Skeletal muscle tissue (tissue), 4 donors: ENCODE data around the gene HAUS3. TPM values are rescaled to one million over a fixed set of nuclear protein-coding genes. Genes with fewer than 3 reads are reported as not detected.

Experiments
- H3K27ac ChIP-seq: one replicate; pipeline ENCODE4 v1.7.0; 2013; ENCODE audit warnings: mild to moderate bottlenecking, low read depth, low read length, inconsistent platforms
- H3K27me3 ChIP-seq, 3 donors: one replicate each; pipeline ENCODE4 v1.7.0; 2013; ENCODE audit warnings: low read length in 3 of 3; ENCODE audit not compliant: control insufficient read depth in 3 of 3, insufficient read depth in 3 of 3
- H3K36me3 ChIP-seq, 3 donors: one replicate each; pipeline ENCODE4 v1.7.0; 2013; ENCODE audit warnings: low read length in 3 of 3; ENCODE audit not compliant: control insufficient read depth in 3 of 3, insufficient read depth in 3 of 3
- H3K4me1 ChIP-seq, 3 donors: one replicate each; pipeline ENCODE4 v1.7.0; 2013; ENCODE audit warnings: low read length in 3 of 3, mild to moderate bottlenecking in 3 of 3; ENCODE audit not compliant: control insufficient read depth in 3 of 3, insufficient read depth in 3 of 3
- H3K4me3 ChIP-seq, 3 donors: one replicate each; pipeline ENCODE4 v1.7.0; 2013; ENCODE audit warnings: low read length in 3 of 3
- H3K9ac ChIP-seq, 3 donors: one replicate each; pipeline ENCODE4 v1.7.0; 2013; ENCODE audit warnings: low read length in 3 of 3, mild to moderate bottlenecking in 3 of 3, moderate library complexity in 2 of 3, low read depth in 1 of 3
- H3K9me3 ChIP-seq, 3 donors: one replicate each; pipeline ENCODE4 v1.7.0; 2013; ENCODE audit warnings: low read length in 3 of 3; ENCODE audit not compliant: control insufficient read depth in 3 of 3
- total RNA-seq: library from RNA; depleted of rRNA; stranded (reverse); fragments of >200 nt; gene quantifications from one replicate; pipeline ENCODE4 v1.2.3, GENCODE V29; 2014
- donor health status: Osteomylitis.

Gene HAUS3
- total RNA-seq, 1 donor from 2014 or later, result 6.8 TPM

DNA sequence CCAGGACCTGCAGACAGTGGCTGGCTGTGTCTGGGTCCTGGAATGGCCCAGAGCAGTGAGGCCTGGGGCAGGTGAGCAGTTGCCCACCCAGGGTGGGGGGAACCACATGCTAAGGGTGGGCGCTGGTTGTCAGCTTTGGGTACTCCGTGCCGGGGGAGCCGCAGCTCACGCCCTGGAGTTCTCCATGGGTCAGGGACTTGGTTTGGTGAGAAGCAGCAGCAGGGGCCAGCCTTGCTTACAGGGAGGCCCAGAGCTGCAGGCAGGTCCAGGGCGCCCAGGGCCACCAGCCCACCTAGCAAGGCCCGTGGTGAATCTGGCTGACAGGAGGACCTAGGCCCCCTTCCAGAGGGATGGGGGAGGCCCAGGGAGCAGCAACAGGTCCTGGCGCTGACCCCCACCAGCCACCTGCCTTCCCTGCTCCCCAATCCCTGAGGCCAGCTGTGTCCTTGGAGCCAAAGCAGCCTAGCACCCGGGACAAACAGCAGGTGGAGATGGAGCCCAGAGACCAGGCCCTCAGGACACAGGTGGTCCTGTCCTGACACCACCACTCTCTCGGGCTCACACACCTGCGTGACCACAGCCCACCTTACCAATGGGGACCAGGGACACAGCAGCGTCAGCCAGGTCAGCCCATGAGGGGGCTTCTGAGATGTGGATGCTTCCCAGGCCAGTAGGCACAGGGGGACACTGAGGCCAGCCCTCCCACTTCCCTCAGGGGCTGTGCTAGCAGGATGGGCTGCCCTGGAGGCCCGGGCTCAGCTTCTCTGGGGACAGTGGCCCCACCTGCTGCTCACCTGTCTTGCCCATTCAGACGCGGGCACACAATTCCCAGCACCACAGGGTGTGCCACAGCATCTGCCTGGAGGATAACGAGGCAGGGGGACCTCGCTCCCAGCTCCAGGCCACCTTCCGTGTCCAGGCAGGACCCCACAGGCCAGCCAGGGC is 16.4 kb upstream of the HAUS3 start:
- Histone ChIP-seq H3K4me1 (peaks cover 70 to 78% (median 72%) of the 10 kb centered on the region in 3 donors), H3K9ac (peak overlapping the region in 2 of 3 donors; percentile 33 to 89), H3K4me3 (no peak overlapping the region)

DNA sequence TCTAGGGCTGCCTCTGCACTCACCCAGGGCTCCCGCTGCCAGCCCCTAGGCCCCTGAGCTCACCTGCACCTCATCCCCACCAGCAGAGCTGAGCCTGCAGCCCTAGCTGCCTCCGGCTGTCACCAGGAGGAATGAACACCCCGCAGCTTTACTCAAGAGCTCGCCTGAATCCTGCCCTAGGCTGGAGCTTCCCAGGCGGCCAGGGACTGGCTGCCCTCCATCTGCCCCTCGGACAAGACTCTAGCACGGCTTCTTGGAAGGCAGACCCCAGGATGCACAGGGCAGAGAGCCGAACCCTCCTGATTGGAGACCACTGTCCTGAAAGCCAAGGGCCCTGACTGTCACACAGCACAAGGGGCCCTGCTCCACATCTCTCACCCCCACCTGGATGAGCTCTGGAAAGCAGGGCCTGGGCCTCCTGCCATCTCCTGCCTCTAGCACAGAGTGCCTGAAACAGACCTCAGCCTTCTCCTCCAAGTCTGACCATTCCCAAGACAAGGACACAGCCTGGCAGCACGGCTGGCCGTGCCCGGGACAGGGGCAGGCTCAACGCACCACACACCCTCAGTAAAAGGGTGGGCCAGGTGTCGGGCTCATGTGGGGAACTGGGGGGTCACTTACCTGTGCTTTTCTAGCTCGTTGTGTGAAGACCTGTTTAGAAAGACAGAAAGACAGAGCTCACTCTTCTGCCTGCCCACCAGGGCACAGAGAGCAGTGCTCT is 15.6 kb upstream of the HAUS3 start:
- Histone ChIP-seq H3K36me3 (peaks cover 23 to 35% (median 31%) of the 10 kb centered on the region in 3 donors), H3K4me3 (no peak overlapping the region)

More for the DNA sequence above, 16.4 kb upstream of the HAUS3 start:
- Histone ChIP-seq H3K9me3 (no peaks in the 10 kb centered on the region), H3K27ac (peak overlapping the region; percentile 47), H3K36me3 (peaks cover 19 to 34% (median 25%) of the 10 kb centered on the region in 3 donors), H3K27me3 (no peaks in the 10 kb centered on the region)

DNA sequence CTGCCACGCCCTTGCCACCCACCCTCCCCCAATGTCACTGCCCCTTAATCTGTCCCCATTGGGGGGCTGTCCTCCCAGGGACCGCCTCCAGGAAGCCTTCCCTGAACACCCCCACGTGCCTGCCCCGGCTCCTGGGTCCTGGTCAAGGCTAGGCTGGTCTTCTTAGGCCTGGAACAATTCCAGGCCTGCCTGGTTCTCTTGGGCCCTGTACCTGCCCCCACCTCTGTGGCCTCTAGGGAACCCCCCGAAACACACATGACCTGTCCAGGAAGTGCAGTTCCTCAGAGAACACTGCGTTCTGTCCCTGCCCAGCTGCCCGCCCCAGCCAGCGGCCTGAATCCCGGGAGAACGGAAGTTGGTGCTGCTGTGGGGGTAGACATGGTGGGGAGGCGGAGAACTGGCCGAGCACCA is 14.9 kb upstream of the HAUS3 start:
- peak overlapping the region; percentile 47 for H3K27ac ChIP-seq
- H3K9me3 ChIP-seq, result no peaks in the 10 kb centered on the region
- peaks cover 64 to 74% (median 72%) of the 10 kb centered on the region in 3 donors for H3K4me1 ChIP-seq
- peak overlapping the region in 2 of 3 donors; percentile 38 to 73 for H3K9ac ChIP-seq
- no peaks in the 10 kb centered on the region for H3K27me3 ChIP-seq
- peaks cover 27 to 42% (median 31%) of the 10 kb centered on the region in 3 donors for H3K36me3 ChIP-seq
- no peak overlapping the region for H3K4me3 ChIP-seq

More for the DNA sequence above, 15.6 kb upstream of the HAUS3 start:
- Histone ChIP-seq H3K27ac (peak overlapping the region; percentile 47), H3K27me3 (no peaks in the 10 kb centered on the region), H3K4me1 (peaks cover 64 to 75% (median 73%) of the 10 kb centered on the region in 3 donors), H3K9me3 (no peaks in the 10 kb centered on the region), H3K9ac (peak overlapping the region; percentile 33 to 72 (median 38))

DNA sequence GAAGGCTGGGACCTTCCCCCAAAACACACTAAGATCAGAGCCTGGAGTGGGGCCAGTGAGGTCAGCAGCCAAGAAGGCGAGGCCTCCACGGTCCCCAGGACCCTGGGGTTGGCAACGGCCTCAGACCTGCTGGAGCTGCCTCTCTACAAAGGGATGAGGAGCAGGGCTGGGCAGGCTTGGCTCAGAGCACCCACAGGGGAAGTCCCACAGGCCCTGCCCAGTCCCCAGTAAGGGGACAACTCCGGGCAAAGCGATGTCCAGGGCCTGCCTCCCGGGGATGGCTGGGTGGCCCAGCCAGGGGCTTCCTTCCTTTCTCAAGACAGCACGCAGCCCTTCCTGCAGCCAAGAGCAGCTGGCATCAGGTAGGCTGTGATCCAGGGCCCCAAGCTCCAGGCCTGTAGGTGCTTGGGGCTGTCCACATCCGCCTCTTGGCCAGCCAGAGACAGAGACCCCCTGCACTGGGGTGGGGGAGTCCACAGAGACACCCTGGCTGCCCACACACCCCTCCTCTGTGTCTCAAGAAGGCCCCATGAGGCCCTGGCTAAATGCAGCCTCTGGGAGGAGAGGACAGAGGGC is 14.3 kb upstream of the HAUS3 start:
- Histone ChIP-seq H3K4me1 (peaks cover 64 to 74% (median 72%) of the 10 kb centered on the region in 3 donors), H3K27ac (peak overlapping the region; percentile 47), H3K27me3 (no peaks in the 10 kb centered on the region), H3K9me3 (no peaks in the 10 kb centered on the region), H3K36me3 (peaks cover 28 to 47% (median 36%) of the 10 kb centered on the region in 3 donors), H3K4me3 (no peak overlapping the region), H3K9ac (peak overlapping the region; percentile 38 to 73 (median 51))

DNA sequence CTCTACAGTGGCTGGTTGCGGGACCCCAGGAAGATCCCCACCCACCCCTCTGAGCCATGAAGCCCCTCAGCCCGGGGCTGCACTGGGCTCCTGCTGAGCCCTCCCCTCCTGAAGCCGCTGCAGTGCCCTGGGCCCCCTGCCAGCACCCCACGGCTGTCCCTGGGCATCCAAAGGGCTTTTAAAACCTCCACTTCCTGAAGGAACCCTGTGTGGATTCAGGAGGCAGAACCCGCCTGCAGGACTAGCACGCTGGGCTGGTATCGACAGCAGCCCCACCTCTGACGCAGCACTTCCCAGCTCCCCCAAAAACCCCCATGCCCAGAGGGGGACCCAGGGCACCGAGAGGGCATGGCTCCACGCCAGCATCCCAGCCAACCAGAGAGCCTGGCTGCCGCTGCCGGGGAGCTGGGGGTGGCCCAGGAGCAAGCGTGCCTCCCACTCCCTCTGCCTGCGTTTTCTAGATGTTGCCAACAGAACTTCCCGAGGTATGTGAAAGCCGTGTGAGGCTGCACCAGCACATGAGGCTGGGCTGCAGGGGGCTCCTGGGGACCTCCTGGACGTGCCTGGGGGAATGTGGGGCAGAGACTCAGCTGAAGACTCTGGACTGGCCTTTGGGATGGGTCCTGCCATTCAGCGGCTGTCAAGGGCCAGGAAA is 13.7 kb upstream of the HAUS3 start:
- Histone ChIP-seq H3K4me1 (peaks cover 62 to 73% (median 69%) of the 10 kb centered on the region in 3 donors), H3K4me3 (no peak overlapping the region), H3K36me3 (peaks cover 34 to 53% (median 42%) of the 10 kb centered on the region in 3 donors), H3K27ac (peak overlapping the region; percentile 47), H3K9me3 (no peaks in the 10 kb centered on the region), H3K27me3 (no peaks in the 10 kb centered on the region), H3K9ac (peak overlapping the region; percentile 38 to 73 (median 51))

DNA sequence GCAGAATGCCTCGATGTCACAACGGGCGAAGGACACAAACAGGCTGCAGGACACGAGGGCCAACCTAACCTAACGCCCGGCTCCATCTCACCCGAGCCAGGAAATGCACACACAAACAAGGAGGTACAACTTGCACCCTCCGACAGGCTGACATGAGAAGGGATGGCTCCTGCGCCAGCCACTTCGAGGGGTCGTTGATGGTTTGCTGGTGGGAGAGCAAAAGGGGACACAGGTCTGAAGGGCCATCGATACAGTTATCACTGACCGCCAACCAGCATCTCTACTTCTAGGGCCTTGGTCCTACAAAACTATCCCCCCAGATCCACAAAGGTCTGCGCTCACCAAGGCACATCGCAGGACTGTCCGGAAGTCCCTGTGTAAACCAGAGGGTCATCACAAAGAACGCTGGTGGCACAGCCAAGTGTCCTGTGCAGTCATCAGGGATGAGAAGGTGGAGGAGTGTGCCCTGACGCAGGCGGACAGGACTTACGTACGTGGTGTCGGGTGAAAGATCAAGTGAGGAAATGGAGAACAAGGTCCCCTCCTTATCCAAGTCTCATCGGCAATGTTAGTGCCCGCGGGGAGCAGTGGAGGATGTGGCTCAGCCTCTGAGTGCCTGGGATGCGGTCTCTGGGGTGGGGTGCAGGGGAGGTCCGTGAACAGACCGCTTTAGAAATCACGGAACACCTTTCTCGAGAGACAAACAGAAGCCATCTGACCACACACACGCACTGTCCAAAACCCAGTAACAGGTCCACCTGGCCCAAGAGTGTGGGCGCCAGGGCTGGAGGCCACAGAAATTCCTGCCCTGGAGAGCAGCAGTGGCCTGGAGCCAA is 13.0 kb upstream of the HAUS3 start:
- H3K9me3 ChIP-seq, result no peaks in the 10 kb centered on the region
- H3K27ac ChIP-seq, result no peak overlapping the region
- no peaks in the 10 kb centered on the region for H3K27me3 ChIP-seq
- H3K4me1 ChIP-seq, result peaks cover 55 to 65% (median 62%) of the 10 kb centered on the region in 3 donors
- peaks cover 41 to 57% (median 47%) of the 10 kb centered on the region in 3 donors for H3K36me3 ChIP-seq
- H3K4me3 ChIP-seq, result no peak overlapping the region
- peak overlapping the region in 1 of 3 donors; percentile 25 for H3K9ac ChIP-seq

DNA sequence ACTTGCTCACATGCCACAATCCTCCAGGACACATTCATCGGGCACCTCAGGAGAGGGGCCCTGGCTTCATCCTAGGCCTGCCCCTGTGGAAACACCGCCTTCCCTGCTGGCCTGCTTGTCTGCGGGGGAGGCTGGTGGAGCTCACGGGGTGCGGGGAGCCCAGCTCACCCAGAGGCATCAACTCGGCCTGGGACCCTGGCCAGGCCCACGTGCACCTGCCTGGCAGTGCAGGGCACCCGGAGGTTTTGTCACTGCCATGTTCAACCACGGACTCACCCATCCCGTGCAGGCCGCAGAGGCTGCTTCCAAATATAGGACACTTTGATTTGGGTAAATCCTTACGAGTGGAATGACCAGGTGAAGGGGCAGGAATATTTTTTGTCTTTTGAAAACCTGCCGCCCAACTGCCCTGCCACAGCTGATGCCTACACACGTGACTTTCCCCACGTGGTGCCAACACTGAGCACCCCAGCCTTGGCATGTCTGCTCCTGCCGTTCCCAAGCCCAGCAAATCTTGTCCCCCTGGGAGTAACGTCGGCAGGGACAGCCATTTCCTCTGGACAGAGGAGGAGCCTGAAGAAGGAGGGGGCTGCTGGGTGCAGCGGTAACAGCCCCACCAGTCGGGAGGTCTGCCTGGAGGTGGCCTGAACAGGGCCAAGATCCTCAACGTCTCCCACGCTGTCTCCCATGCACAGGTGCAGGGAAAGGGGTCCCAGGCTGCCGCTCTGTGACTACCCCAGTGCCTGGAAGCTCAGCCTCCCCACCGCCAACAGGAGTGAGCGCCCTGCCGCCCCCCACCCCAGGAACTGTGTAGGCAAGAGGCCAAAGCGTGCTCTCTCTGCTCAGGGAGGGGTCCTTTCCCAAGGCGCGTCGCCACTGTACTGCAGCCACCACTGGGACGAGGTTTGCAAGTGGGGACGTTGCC is 11.5 kb upstream of the HAUS3 start:
- Histone ChIP-seq H3K4me1 (peaks cover 40 to 50% (median 47%) of the 10 kb centered on the region in 3 donors), H3K36me3 (peaks cover 48 to 68% (median 52%) of the 10 kb centered on the region in 3 donors)

DNA sequence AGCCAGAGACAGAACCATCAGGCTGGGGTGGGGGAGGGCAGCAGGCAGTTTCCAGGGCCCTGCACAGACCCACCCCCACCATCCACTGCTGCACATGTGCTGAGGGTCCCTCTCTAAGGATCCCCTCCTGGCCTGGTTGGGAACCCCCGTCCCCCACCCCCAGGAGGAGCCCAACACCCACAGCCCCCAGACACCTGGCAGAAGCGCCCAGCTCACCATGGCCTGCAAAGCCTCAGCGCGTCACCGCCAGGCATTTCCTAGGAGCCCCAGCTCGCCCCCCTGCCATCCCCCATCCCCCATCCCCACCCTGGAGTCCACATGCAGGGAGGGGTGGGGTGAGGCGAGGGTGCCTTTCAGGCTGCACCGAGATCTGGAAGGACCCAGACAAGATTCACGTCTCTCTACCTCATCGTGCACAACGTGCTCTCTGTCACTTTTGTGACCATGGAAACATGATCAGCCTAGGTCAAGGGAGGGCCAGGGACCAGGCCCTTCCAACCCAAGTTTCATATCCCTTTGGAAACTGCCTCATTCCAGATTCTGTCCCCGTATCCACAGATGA is 10.7 kb upstream of the HAUS3 start:
- Histone ChIP-seq H3K36me3 (peaks cover 45 to 66% (median 56%) of the 10 kb centered on the region in 3 donors), H3K4me1 (peaks cover 32 to 42% (median 40%) of the 10 kb centered on the region in 3 donors), H3K9me3 (no peaks in the 10 kb centered on the region), H3K27ac (no peak overlapping the region), H3K4me3 (no peak overlapping the region), H3K27me3 (no peaks in the 10 kb centered on the region), H3K9ac (peak overlapping the region in 1 of 3 donors; percentile 50)

More for the DNA sequence above, 11.5 kb upstream of the HAUS3 start:
- peak overlapping the region in 2 of 3 donors; percentile 2 to 50 for H3K9ac ChIP-seq
- H3K27ac ChIP-seq, result no peak overlapping the region
- no peak overlapping the region for H3K4me3 ChIP-seq
- no peaks in the 10 kb centered on the region for H3K9me3 ChIP-seq
- H3K27me3 ChIP-seq, result no peaks in the 10 kb centered on the region
